Measurements from ENCODE around the gene IL13. TPM values are rescaled to one million over a fixed set of nuclear protein-coding genes. Genes with fewer than 3 reads are reported as not detected.

Gene IL13
- total and polyA plus RNA-seq, 2 experiments from 2014 or later, result not detected

- Histone ChIP-seq H3K9me3 (ENCODE audit: low read depth) (no peaks in the 10 kb centered on the region), H4K20me1 (ENCODE audit: insufficient read depth) (no peaks in the 10 kb centered on the region), H2AFZ (no peak overlapping the region), H3K27me3 (replicated peaks; ENCODE audit: insufficient read depth) (no peaks in the 10 kb centered on the region), H3K4me3 (no peak overlapping the region), H3K4me2 (ENCODE audit: unreplicated experiment) (no peak overlapping the region), H3K27ac (no peak overlapping the region), H3K36me3 (ENCODE audit: low read depth) (no peaks in the 10 kb centered on the region), H3K9ac (no peak overlapping the region), H3K79me2 (ENCODE audit: insufficient read depth) (no peaks in the 10 kb centered on the region), H3F3A (ENCODE audit: insufficient read depth) (peaks cover 3% of the 10 kb centered on the region; the same call in 1 of the 2 replicates), H3K9me2 (ENCODE audit: insufficient read depth) (no peaks in the 10 kb centered on the region), H3K4me1 (ENCODE audit: insufficient read depth) (peaks cover 17% of the 10 kb centered on the region)
- no peak for DNase-seq
- in situ Hi-C loops (cut with MboI), result no loop called here
- TF ChIP-seq EZH2phosphoT487 (IDR thresholded peaks at IDR 0.05; ENCODE audit: insufficient read depth, low read depth), result no peak
- TF ChIP-seq EZH2 (IDR thresholded peaks at IDR 0.05; ENCODE audit: insufficient read depth, poor library complexity, severe bottlenecking), result no peak
- 87 to 92% methylated on average over 12 of the region's 12 CpGs for WGBS, 2 experiments (ENCODE audit: low coverage in 1 of 2, low lambda C conversion rate in 2 of 2, missing lambda C conversion rate in 2 of 2)
Observed at GRCh38 chr5:132684922-132685720, 27.1 kb downstream of the IL13 start.

- TF ChIP-seq EZH2 (IDR thresholded peaks at IDR 0.05; ENCODE audit: insufficient read depth, poor library complexity, severe bottlenecking) (no peak), EZH2phosphoT487 (IDR thresholded peaks at IDR 0.05; ENCODE audit: insufficient read depth, low read depth) (no peak)
- H3K9me3 ChIP-seq (ENCODE audit: low read depth), result no peaks in the 10 kb centered on the region
- H3K4me3 ChIP-seq, result no peak overlapping the region
- no peak overlapping the region for H3K9ac ChIP-seq
- H4K20me1 ChIP-seq (ENCODE audit: insufficient read depth), result no peaks in the 10 kb centered on the region
- 99 to 100% methylated on average over 3 of the region's 3 CpGs for WGBS, 2 experiments (ENCODE audit: low coverage in 1 of 2, low lambda C conversion rate in 2 of 2, missing lambda C conversion rate in 2 of 2)
- DNase-seq, result no peak
- in situ Hi-C loops (cut with MboI), result no loop called here
- no peaks in the 10 kb centered on the region for H3K9me2 ChIP-seq (ENCODE audit: insufficient read depth)
- no peak overlapping the region for H3K27ac ChIP-seq
- H3F3A ChIP-seq (ENCODE audit: insufficient read depth), result peaks cover 3% of the 10 kb centered on the region; the same call in 1 of the 2 replicates
- no peaks in the 10 kb centered on the region for H3K79me2 ChIP-seq (ENCODE audit: insufficient read depth)
- peaks cover 17% of the 10 kb centered on the region for H3K4me1 ChIP-seq (ENCODE audit: insufficient read depth)
- H3K4me2 ChIP-seq (ENCODE audit: unreplicated experiment), result no peak overlapping the region
- H3K27me3 ChIP-seq (replicated peaks; ENCODE audit: insufficient read depth), result no peaks in the 10 kb centered on the region
- no peaks in the 10 kb centered on the region for H3K36me3 ChIP-seq (ENCODE audit: low read depth)
- no peak overlapping the region for H2AFZ ChIP-seq
Observed at GRCh38 chr5:132686193-132686592, 28.2 kb downstream of the IL13 start.

- H3K79me2 ChIP-seq (ENCODE audit: insufficient read depth), result no peaks in the 10 kb centered on the region
- no peaks in the 10 kb centered on the region for H3K9me3 ChIP-seq (ENCODE audit: low read depth)
- H3K27me3 ChIP-seq (replicated peaks; ENCODE audit: insufficient read depth), result no peaks in the 10 kb centered on the region
- peaks cover 20% of the 10 kb centered on the region for H3K4me1 ChIP-seq (ENCODE audit: insufficient read depth)
- 75 to 79% methylated on average over 5 of the region's 5 CpGs for WGBS, 2 experiments (ENCODE audit: low coverage in 1 of 2, low lambda C conversion rate in 2 of 2, missing lambda C conversion rate in 2 of 2)
- H3K36me3 ChIP-seq (ENCODE audit: low read depth), result no peaks in the 10 kb centered on the region
- H3K4me2 ChIP-seq (ENCODE audit: unreplicated experiment), result no peak overlapping the region
- no peaks in the 10 kb centered on the region for H4K20me1 ChIP-seq (ENCODE audit: insufficient read depth)
- no peak overlapping the region for H3K9ac ChIP-seq
- no peak overlapping the region for H3K4me3 ChIP-seq
- H3K9me2 ChIP-seq (ENCODE audit: insufficient read depth), result no peaks in the 10 kb centered on the region
- H2AFZ ChIP-seq, result no peak overlapping the region
- DNase-seq, result no peak
- TF ChIP-seq EZH2phosphoT487 (IDR thresholded peaks at IDR 0.05; ENCODE audit: insufficient read depth, low read depth) (no peak), EZH2 (IDR thresholded peaks at IDR 0.05; ENCODE audit: insufficient read depth, poor library complexity, severe bottlenecking) (no peak)
- in situ Hi-C loops (cut with MboI), result no loop called here
- peaks cover 3% of the 10 kb centered on the region; the same call in 1 of the 2 replicates for H3F3A ChIP-seq (ENCODE audit: insufficient read depth)
- H3K27ac ChIP-seq, result no peak overlapping the region
Observed at GRCh38 chr5:132687995-132688394, 30.0 kb downstream of the IL13 start.

GRCh38 chr5:132688536-132689339, 30.8 kb downstream of the IL13 start:
- Histone ChIP-seq H3K9me2 (ENCODE audit: insufficient read depth) (no peaks in the 10 kb centered on the region), H3F3A (ENCODE audit: insufficient read depth) (peaks cover 3% of the 10 kb centered on the region; the same call in 1 of the 2 replicates), H4K20me1 (ENCODE audit: insufficient read depth) (no peaks in the 10 kb centered on the region), H2AFZ (no peak overlapping the region), H3K27ac (no peak overlapping the region), H3K36me3 (ENCODE audit: low read depth) (no peaks in the 10 kb centered on the region), H3K4me3 (no peak overlapping the region), H3K4me2 (ENCODE audit: unreplicated experiment) (peak overlapping the region; percentile 28), H3K27me3 (replicated peaks; ENCODE audit: insufficient read depth) (no peaks in the 10 kb centered on the region), H3K9me3 (ENCODE audit: low read depth) (no peaks in the 10 kb centered on the region), H3K79me2 (ENCODE audit: insufficient read depth) (no peaks in the 10 kb centered on the region), H3K9ac (no peak overlapping the region), H3K4me1 (ENCODE audit: insufficient read depth) (peaks cover 22% of the 10 kb centered on the region)
- 62 to 65% methylated on average over 7 of the region's 7 CpGs for WGBS, 2 experiments (ENCODE audit: low coverage in 1 of 2, low lambda C conversion rate in 2 of 2, missing lambda C conversion rate in 2 of 2)
- peak; percentile 64 for DNase-seq
- in situ Hi-C loops (cut with MboI), result no loop called here
- no peak for TF ChIP-seq EZH2phosphoT487 (IDR thresholded peaks at IDR 0.05; ENCODE audit: insufficient read depth, low read depth)
- TF ChIP-seq EZH2 (IDR thresholded peaks at IDR 0.05; ENCODE audit: insufficient read depth, poor library complexity, severe bottlenecking), result no peak
